Measurements from ENCODE around the gene GABARAP. TPM values are rescaled to one million over a fixed set of nuclear protein-coding genes. Genes with fewer than 3 reads are reported as not detected.

The GABARAP gene
- total RNA-seq, 2 donors from 2014 or later = 145 to 482 TPM

GRCh38 chr17:7205561-7205960 lies 36.7 kb downstream of the GABARAP start:
- Histone ChIP-seq H3K9me3 (no peaks in the 10 kb centered on the region), H3K4me1 (peaks cover 8% of the 10 kb centered on the region), H3K27ac (peak overlapping the region in 2 of 4 donors; percentile 5 to 17), H3K4me3 (no peak overlapping the region), H3K36me3 (replicated peaks in 1 of 2; ENCODE audit: insufficient read depth in 1 of 2, low read depth in 2 of 2) (no peaks in the 10 kb centered on the region), H3K27me3 (no peaks in the 10 kb centered on the region)
- DNase-seq = no peak
- no peak for ATAC-seq
- 54 to 59% methylated on average over 14 to 15 of the region's 15 CpGs for WGBS, 2 donors
- no peak for TF ChIP-seq POLR2A (IDR thresholded peaks at IDR 0.05)
- TF ChIP-seq, protein P1, sequence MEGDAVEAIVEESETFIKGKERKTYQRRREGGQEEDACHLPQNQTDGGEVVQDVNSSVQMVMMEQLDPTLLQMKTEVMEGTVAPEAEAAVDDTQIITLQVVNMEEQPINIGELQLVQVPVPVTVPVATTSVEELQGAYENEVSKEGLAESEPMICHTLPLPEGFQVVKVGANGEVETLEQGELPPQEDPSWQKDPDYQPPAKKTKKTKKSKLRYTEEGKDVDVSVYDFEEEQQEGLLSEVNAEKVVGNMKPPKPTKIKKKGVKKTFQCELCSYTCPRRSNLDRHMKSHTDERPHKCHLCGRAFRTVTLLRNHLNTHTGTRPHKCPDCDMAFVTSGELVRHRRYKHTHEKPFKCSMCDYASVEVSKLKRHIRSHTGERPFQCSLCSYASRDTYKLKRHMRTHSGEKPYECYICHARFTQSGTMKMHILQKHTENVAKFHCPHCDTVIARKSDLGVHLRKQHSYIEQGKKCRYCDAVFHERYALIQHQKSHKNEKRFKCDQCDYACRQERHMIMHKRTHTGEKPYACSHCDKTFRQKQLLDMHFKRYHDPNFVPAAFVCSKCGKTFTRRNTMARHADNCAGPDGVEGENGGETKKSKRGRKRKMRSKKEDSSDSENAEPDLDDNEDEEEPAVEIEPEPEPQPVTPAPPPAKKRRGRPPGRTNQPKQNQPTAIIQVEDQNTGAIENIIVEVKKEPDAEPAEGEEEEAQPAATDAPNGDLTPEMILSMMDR (IDR thresholded peaks at IDR 0.05) = no peak
- intact Hi-C loops (cut with DNase I) = loop anchor here (10.0 kb wide), 1 partner anchor 61 kb away; no protein-coding TSS in a partner anchor

GRCh38 chr17:7204828-7205461 lies 37.3 kb downstream of the GABARAP start:
- ATAC-seq (peak; percentile 81), DNase-seq (peak; percentile 73 to 87 (median 82))
- Histone ChIP-seq H3K9me3 (no peaks in the 10 kb centered on the region), H3K36me3 (replicated peaks in 1 of 2; ENCODE audit: insufficient read depth in 1 of 2, low read depth in 2 of 2) (no peaks in the 10 kb centered on the region), H3K4me3 (no peak overlapping the region), H3K27ac (peak overlapping the region in 3 of 4 donors; percentile 5 to 36 (median 17)), H3K27me3 (no peaks in the 10 kb centered on the region), H3K4me1 (peaks cover 8% of the 10 kb centered on the region)
- peak in 1 of 3 donors; percentile 12 for TF ChIP-seq POLR2A (IDR thresholded peaks at IDR 0.05)
- TF ChIP-seq, protein P1 (IDR thresholded peaks at IDR 0.05) = no peak
- intact Hi-C loops (cut with DNase I) = loop anchor here (10.0 kb wide), 1 partner anchor 60 kb away; no protein-coding TSS in a partner anchor
- WGBS, 2 donors = 4% methylated on average over 27 to 34 of the region's 34 CpGs

DNA sequence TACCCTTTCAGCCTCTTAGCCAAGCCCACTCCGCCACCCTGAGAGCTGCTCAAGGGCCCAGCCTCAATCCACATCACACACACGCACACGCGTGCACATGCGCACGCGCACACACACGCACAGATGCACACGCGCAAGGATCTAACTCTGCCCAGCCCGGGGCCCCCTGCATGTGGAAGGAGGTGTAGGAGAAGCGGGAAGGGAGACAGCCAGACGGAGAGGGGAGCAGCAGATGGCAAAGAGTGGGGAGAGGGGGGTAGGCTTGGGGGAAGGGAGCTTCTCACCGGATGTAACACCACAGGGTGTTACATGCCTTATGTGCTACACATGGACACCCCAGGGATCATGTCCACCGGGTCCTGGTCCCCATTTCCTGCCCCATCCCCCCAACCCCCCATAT lies 37.9 kb downstream of the GABARAP start:
- Histone ChIP-seq H3K4me1 (peaks cover 8% of the 10 kb centered on the region), H3K27ac (peak overlapping the region in 1 of 4 donors; percentile 36), H3K36me3 (replicated peaks in 1 of 2; ENCODE audit: insufficient read depth in 1 of 2, low read depth in 2 of 2) (no peaks in the 10 kb centered on the region), H3K4me3 (no peak overlapping the region), H3K9me3 (no peaks in the 10 kb centered on the region), H3K27me3 (no peaks in the 10 kb centered on the region)
- DNase-seq = no peak
- intact Hi-C loops (cut with DNase I) = loop anchor here (10.0 kb wide), 1 partner anchor 60 kb away; no protein-coding TSS in a partner anchor
- no peak for ATAC-seq
- WGBS, 2 donors = 77 to 78% methylated on average over 11 to 15 of the region's 15 CpGs
- TF ChIP-seq POLR2A (IDR thresholded peaks at IDR 0.05) = no peak
- TF ChIP-seq, protein P1 (IDR thresholded peaks at IDR 0.05) = no peak

DNA sequence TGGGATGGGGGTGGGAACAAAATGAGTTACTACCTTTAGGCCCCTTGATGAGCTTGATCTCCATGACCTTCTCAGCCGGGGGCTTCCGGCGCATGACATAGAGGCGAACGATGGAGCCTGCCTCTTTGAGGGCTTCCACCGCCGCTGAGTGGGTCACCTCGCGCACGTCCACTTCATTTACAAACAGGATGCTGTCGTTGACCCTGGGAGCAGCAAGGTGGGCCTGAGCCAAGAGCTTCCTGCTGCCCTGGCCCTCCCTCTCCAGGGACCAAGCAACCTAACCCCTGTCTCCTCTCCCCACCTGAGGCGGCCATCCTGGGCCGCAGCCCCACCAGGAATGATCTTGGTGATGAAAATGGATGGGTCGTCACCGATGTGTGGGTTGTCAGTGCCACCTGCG lies 38.9 kb downstream of the GABARAP start:
- Histone ChIP-seq H3K27ac (no peak overlapping the region), H3K4me1 (peaks cover 8% of the 10 kb centered on the region), H3K36me3 (replicated peaks in 1 of 2; ENCODE audit: insufficient read depth in 1 of 2, low read depth in 2 of 2) (no peaks in the 10 kb centered on the region), H3K9me3 (no peaks in the 10 kb centered on the region), H3K27me3 (no peaks in the 10 kb centered on the region), H3K4me3 (no peak overlapping the region)
- whole genome bisulfite sequencing, 2 donors = 90 to 93% methylated on average over 14 to 16 of the region's 16 CpGs
- no peak for ATAC-seq
- intact Hi-C loops (cut with DNase I) = loop anchor here (10.0 kb wide), 1 partner anchor 59 kb away; no protein-coding TSS in a partner anchor
- TF ChIP-seq, protein P1 (IDR thresholded peaks at IDR 0.05) = no peak
- no peak for TF ChIP-seq POLR2A (IDR thresholded peaks at IDR 0.05)
- no peak for DNase-seq
